ENCODE data around the gene SALL4. TPM values are rescaled to one million over a fixed set of nuclear protein-coding genes. Genes with fewer than 3 reads are reported as not detected.

Gene SALL4
- total and polyA plus RNA-seq, 9 of the 15 experiments (the other 6 are each of a cell fraction or from before 2014, with no cell fraction given): 0.03 to 0.07 TPM; not detected in 7

- POLR2A ChIA-PET: interaction anchor here (0.6 kb wide), 2 partner anchors 52 to 92 kb away, joined by 3 to 4 read pairs; no protein-coding TSS in a partner anchor
- Histone ChIP-seq H3K36me3 (ENCODE audit: control insufficient read depth, insufficient read depth, low read length) (no peaks in the 10 kb centered on the region), H3K27ac (ENCODE audit: extremely low read depth, low read depth, low read length) (no peak overlapping the region), H3K4me2 (ENCODE audit: insufficient read depth, low read length) (no peak overlapping the region), H3K4me1 (replicated peaks in 1 of 2; ENCODE audit: control insufficient read depth in 2 of 2, insufficient read depth in 2 of 2, low read length in 2 of 2) (no peaks in the 10 kb centered on the region), H2AFZ (ENCODE audit: low read depth, low read length) (no peak overlapping the region), H3K27me3 (ENCODE audit: control insufficient read depth in 2 of 2, insufficient read depth in 2 of 2, low read length in 2 of 2) (peaks cover 2 to 38% of the 10 kb centered on the region in 2 experiments), H3K9me3 (replicated peaks; ENCODE audit: control insufficient read depth, insufficient read depth, low read depth, low read length) (no peaks in the 10 kb centered on the region), H3K4me3 (no peak overlapping the region), H4K20me1 (replicated peaks; ENCODE audit: control insufficient read depth, insufficient read depth, low read length) (no peaks in the 10 kb centered on the region), H3K9ac (ENCODE audit: insufficient read depth in 1 of 2, low read depth in 2 of 2, low read length in 2 of 2) (no peak overlapping the region), H3K9me1 (ENCODE audit: control insufficient read depth, insufficient read depth, low read length) (no peaks in the 10 kb centered on the region), H3K79me2 (ENCODE audit: control insufficient read depth, insufficient read depth, low read length) (no peaks in the 10 kb centered on the region)
- in situ Hi-C loops (cut with MboI): no loop called here
- WGBS (ENCODE audit: insufficient coverage, low coverage, missing lambda C conversion rate): 1% methylated on average over 5 of the region's 5 CpGs
- no TSS peak for BruUV-seq (replicated peaks)
- FAIRE-seq (no peak), DNase-seq (ENCODE audit: extremely low read depth in 1 of 4, low spot score in 3 of 4) (no peak), ATAC-seq (no peak)
- CTCF ChIA-PET (ENCODE audit: low intra/inter-chr PET ratio): no interaction called here
- intact Hi-C loops (cut with micrococcal nuclease): no loop called here
- TF ChIP-seq THRB (CRISPR knock-in tag; conservative IDR thresholded peaks at IDR 0.05) (no peak), ZNF445 (CRISPR knock-in tag; IDR thresholded peaks at IDR 0.05; ENCODE audit: low read depth) (no peak), ZNF830 (CRISPR knock-in tag; IDR thresholded peaks at IDR 0.05) (no peak), MITF (IDR thresholded peaks at IDR 0.05) (no peak), HNRNPL (IDR thresholded peaks at IDR 0.05; ENCODE audit: low read depth, low read length) (no peak), ELK1 (CRISPR knock-in tag; IDR thresholded peaks at IDR 0.05) (no peak), DDX20 (tag; IDR thresholded peaks at IDR 0.05; ENCODE audit: low read depth) (no peak), TBP (optimal IDR thresholded peaks at IDR 0.05; ENCODE audit: low read depth, low read length) (no peak), ZFP91 (CRISPR knock-in tag; IDR thresholded peaks at IDR 0.05) (no peak), BRCA1 (IDR thresholded peaks at IDR 0.05) (no peak), BRCA1 (CRISPR knock-in tag; IDR thresholded peaks at IDR 0.05) (no peak), CGGBP1 (CRISPR knock-in tag; IDR thresholded peaks at IDR 0.05) (no peak)
Measured at GRCh38 chr20:51736947-51737346, 65.4 kb downstream of the SALL4 start.

All from K562 (cell line).